SK-N-SH treated with all-trans-retinoic acid at 6 μM for 48 hours (cell line): ENCODE measurements around the gene LRRC10.

Experiments used
- ATAC-seq: fragments of 200-7000 bp; cut with Tn5 transposase; 3 replicates; pipeline ENCODE4 v1.9.1; 2020; ENCODE audit warnings: mild to moderate bottlenecking, moderate library complexity
- ARNTL ChIP-seq: fragments of 450-650 bp; formaldehyde crosslinking; IDR thresholded peaks from 2 replicates; pipeline ENCODE4 v1.5.0; 2020; ENCODE audit warnings: low read depth, mild to moderate bottlenecking, moderate library complexity, borderline replicate concordance
- BACH2 ChIP-seq: fragments of 250-450 bp; sonication (Bioruptor Pico); IDR thresholded peaks from 2 replicates; pipeline ENCODE4 v1.9.0; 2021; ENCODE audit warnings: mild to moderate bottlenecking, borderline replicate concordance
- CSDC2 ChIP-seq: fragments of 250-450 bp; sonication (Bioruptor Pico); IDR thresholded peaks from 2 replicates; pipeline ENCODE4 v1.5.0; 2020; ENCODE audit warnings: mild to moderate bottlenecking, moderate library complexity
- CSRNP3 ChIP-seq: fragments of 250-450 bp; sonication (Bioruptor Pico); IDR thresholded peaks from 2 replicates; pipeline ENCODE4 v1.5.1; 2021; ENCODE audit warnings: mild to moderate bottlenecking, moderate library complexity
- ESRRG ChIP-seq: fragments of 250-450 bp; sonication (Bioruptor Pico); IDR thresholded peaks from 2 replicates; pipeline ENCODE4 v1.6.1; 2021; ENCODE audit warnings: mild to moderate bottlenecking
- ISL1 ChIP-seq: fragments of 250-450 bp; sonication (Bioruptor Pico); IDR thresholded peaks from 2 replicates; pipeline ENCODE4 v2.1.2; 2022; ENCODE audit warnings: mild to moderate bottlenecking, moderate library complexity
- OSR1 ChIP-seq: fragments of 250-450 bp; sonication (Bioruptor Pico); IDR thresholded peaks from 2 replicates; pipeline ENCODE4 v1.8.0; 2022; ENCODE audit warnings: moderate library complexity, mild to moderate bottlenecking, inconsistent platforms
- PPARA ChIP-seq: fragments of 250-450 bp; sonication (Bioruptor Pico); IDR thresholded peaks from 2 replicates; pipeline ENCODE4 v1.5.0; 2020; ENCODE audit warnings: mild to moderate bottlenecking, borderline replicate concordance
- RARB ChIP-seq: fragments of 250-450 bp; sonication (Bioruptor Pico); IDR thresholded peaks from 2 replicates; pipeline ENCODE4 v1.8.0; 2021; ENCODE audit warnings: mild to moderate bottlenecking, moderate library complexity
- SNAI2 ChIP-seq: fragments of 250-450 bp; sonication (Bioruptor Pico); IDR thresholded peaks from 2 replicates; pipeline ENCODE4 v1.5.0; 2020; ENCODE audit warnings: mild to moderate bottlenecking, moderate library complexity
- TCF4 ChIP-seq: fragments of 250-450 bp; sonication (Bioruptor Pico); IDR thresholded peaks from 2 replicates; pipeline ENCODE4 v1.8.0; 2021; ENCODE audit warnings: mild to moderate bottlenecking, moderate library complexity, borderline replicate concordance
- TSHZ2 ChIP-seq: fragments of 250-450 bp; sonication (Bioruptor Pico); IDR thresholded peaks from 2 replicates; pipeline ENCODE4 v1.5.0; 2020; ENCODE audit warnings: mild to moderate bottlenecking, moderate library complexity
- ZC3H10 ChIP-seq: fragments of 250-450 bp; sonication (Bioruptor Pico); IDR thresholded peaks from 2 replicates; pipeline ENCODE4 v1.5.1; 2021; ENCODE audit warnings: mild to moderate bottlenecking, moderate library complexity
- ZFP3 ChIP-seq: fragments of 250-450 bp; sonication (Bioruptor Pico); IDR thresholded peaks from 2 replicates; pipeline ENCODE4 v1.5.0; 2020; ENCODE audit warnings: mild to moderate bottlenecking, moderate library complexity
- ZFP30 ChIP-seq: fragments of 450-650 bp; formaldehyde crosslinking; IDR thresholded peaks from 2 replicates; pipeline ENCODE4 v1.5.0; 2022; ENCODE audit warnings: mild to moderate bottlenecking, moderate library complexity
- ZNF565 ChIP-seq: fragments of 450-650 bp; formaldehyde crosslinking; conservative IDR thresholded peaks from 2 replicates; pipeline ENCODE4 v1.5.0; 2020; ENCODE audit warnings: low read depth, mild to moderate bottlenecking, moderate library complexity
- ZNF70 ChIP-seq: fragments of 450-650 bp; formaldehyde crosslinking; IDR thresholded peaks from 2 replicates; pipeline ENCODE4 v1.5.0; 2020; ENCODE audit warnings: mild to moderate bottlenecking, moderate library complexity
- ZNF8 ChIP-seq: fragments of 450-650 bp; formaldehyde crosslinking; IDR thresholded peaks from 2 replicates; pipeline ENCODE4 v1.5.0; 2020; ENCODE audit warnings: mild to moderate bottlenecking, moderate library complexity
- TF ChIP-seq, protein P1 (sequence below): fragments of 250-450 bp; sonication (Bioruptor Pico); IDR thresholded peaks from 2 replicates; pipeline ENCODE4 v1.8.0; 2021; ENCODE audit warnings: low read depth, mild to moderate bottlenecking, moderate library complexity, borderline replicate concordance
- TF ChIP-seq, protein P2 (sequence below): fragments of 250-450 bp; sonication (Bioruptor Pico); IDR thresholded peaks from 2 replicates; pipeline ENCODE4 v1.5.1; 2020; ENCODE audit warnings: low read depth, mild to moderate bottlenecking, moderate library complexity
- TF ChIP-seq, protein P3 (sequence below): fragments of 250-450 bp; sonication (Bioruptor Pico); IDR thresholded peaks from 2 replicates; pipeline ENCODE4 v1.8.0; 2020; ENCODE audit warnings: mild to moderate bottlenecking, moderate library complexity, borderline replicate concordance

The LRRC10 gene

DNA sequence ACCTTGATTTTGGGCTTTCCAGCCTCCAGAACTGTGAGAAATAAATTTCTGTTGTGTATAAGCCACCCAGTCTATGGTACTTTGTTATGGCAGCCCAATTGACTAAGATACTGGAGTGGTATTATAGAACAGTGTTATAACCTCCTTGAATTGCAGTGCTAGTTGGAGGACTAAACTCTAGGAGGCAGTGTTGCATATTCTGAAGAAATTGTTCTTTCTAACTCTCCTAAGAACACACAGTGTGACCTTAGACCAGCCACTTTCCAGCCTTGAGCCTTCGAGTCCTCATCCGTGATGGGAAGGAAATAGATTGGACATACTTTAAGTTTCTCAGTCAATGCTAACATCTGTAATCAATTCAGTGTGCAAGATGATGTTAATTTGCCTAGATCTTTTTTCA, 22.4 kb upstream of the LRRC10 start:
- TF ChIP-seq ZFP30 (no peak), ZNF70 (CRISPR knock-in tag) (no peak), PPARA (CRISPR knock-in tag) (no peak), SNAI2 (CRISPR knock-in tag) (no peak), RARB (CRISPR knock-in tag) (no peak), ZFP3 (CRISPR knock-in tag) (no peak), ISL1 (CRISPR knock-in tag) (no peak), ZNF565 (CRISPR knock-in tag) (no peak), CSDC2 (CRISPR knock-in tag) (no peak), CSRNP3 (CRISPR knock-in tag) (no peak), ZC3H10 (CRISPR knock-in tag) (no peak), TSHZ2 (CRISPR knock-in tag) (no peak), OSR1 (CRISPR knock-in tag) (no peak)
- TF ChIP-seq, protein P1, sequence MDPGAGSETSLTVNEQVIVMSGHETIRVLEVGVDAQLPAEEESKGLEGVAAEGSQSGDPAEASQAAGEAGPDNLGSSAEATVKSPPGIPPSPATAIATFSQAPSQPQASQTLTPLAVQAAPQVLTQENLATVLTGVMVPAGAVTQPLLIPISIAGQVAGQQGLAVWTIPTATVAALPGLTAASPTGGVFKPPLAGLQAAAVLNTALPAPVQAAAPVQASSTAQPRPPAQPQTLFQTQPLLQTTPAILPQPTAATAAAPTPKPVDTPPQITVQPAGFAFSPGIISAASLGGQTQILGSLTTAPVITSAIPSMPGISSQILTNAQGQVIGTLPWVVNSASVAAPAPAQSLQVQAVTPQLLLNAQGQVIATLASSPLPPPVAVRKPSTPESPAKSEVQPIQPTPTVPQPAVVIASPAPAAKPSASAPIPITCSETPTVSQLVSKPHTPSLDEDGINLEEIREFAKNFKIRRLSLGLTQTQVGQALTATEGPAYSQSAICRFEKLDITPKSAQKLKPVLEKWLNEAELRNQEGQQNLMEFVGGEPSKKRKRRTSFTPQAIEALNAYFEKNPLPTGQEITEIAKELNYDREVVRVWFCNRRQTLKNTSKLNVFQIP (CRISPR knock-in tag) = no peak
- TF ChIP-seq, protein P2, sequence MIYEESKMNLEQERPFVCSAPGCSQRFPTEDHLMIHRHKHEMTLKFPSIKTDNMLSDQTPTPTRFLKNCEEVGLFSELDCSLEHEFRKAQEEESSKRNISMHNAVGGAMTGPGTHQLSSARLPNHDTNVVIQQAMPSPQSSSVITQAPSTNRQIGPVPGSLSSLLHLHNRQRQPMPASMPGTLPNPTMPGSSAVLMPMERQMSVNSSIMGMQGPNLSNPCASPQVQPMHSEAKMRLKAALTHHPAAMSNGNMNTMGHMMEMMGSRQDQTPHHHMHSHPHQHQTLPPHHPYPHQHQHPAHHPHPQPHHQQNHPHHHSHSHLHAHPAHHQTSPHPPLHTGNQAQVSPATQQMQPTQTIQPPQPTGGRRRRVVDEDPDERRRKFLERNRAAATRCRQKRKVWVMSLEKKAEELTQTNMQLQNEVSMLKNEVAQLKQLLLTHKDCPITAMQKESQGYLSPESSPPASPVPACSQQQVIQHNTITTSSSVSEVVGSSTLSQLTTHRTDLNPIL (CRISPR knock-in tag) = no peak
- TF ChIP-seq, protein P3, sequence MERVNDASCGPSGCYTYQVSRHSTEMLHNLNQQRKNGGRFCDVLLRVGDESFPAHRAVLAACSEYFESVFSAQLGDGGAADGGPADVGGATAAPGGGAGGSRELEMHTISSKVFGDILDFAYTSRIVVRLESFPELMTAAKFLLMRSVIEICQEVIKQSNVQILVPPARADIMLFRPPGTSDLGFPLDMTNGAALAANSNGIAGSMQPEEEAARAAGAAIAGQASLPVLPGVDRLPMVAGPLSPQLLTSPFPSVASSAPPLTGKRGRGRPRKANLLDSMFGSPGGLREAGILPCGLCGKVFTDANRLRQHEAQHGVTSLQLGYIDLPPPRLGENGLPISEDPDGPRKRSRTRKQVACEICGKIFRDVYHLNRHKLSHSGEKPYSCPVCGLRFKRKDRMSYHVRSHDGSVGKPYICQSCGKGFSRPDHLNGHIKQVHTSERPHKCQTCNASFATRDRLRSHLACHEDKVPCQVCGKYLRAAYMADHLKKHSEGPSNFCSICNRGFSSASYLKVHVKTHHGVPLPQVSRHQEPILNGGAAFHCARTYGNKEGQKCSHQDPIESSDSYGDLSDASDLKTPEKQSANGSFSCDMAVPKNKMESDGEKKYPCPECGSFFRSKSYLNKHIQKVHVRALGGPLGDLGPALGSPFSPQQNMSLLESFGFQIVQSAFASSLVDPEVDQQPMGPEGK (CRISPR knock-in tag) = no peak
- ATAC-seq = 0 out of 3 replicates have a peak, but pooled peaks have one; percentile 20

GRCh38 chr12:69630191-69630590, 19.5 kb upstream of the LRRC10 start:
- TF ChIP-seq ISL1 (CRISPR knock-in tag) (no peak), ZNF70 (CRISPR knock-in tag) (no peak), ZFP3 (CRISPR knock-in tag) (no peak), ZFP30 (no peak)
- TF ChIP-seq, protein P2 (CRISPR knock-in tag) = no peak
- TF ChIP-seq, all 23 proteins: peak for 0
- ATAC-seq = peak; percentile 50; the same call in 1 of the 3 replicates

- ATAC-seq = no peak
- TF ChIP-seq BACH2 (no peak), ZNF8 (CRISPR knock-in tag) (no peak), ARNTL (CRISPR knock-in tag) (no peak), TSHZ2 (CRISPR knock-in tag) (no peak), TCF4 (CRISPR knock-in tag) (no peak), OSR1 (CRISPR knock-in tag) (no peak), ESRRG (CRISPR knock-in tag) (no peak), ZNF565 (CRISPR knock-in tag) (no peak), ZC3H10 (CRISPR knock-in tag) (no peak), CSDC2 (CRISPR knock-in tag) (no peak)
- TF ChIP-seq, protein P2 (CRISPR knock-in tag) = no peak
Measured at GRCh38 chr12:69627501-69627900, 16.8 kb upstream of the LRRC10 start.
